ENCODE data around the gene GALK1.

The GALK1 gene

GRCh38 chr17:75753514-75754377 lies 11.2 kb downstream of the GALK1 start:
- H3K4me2 ChIP-seq (ENCODE audit: low read depth, low read length, poor library complexity, severe bottlenecking), result peak overlapping the region; percentile 52
- no peak for TF ChIP-seq EZH2phosphoT487 (conservative IDR thresholded peaks at IDR 0.05; ENCODE audit: low read length)
- TF ChIP-seq CTCF (IDR thresholded peaks at IDR 0.05; ENCODE audit: insufficient read depth, low read length, poor library complexity, severe bottlenecking), result peak; percentile 67

GRCh38 chr17:75752802-75753513 lies 12.0 kb downstream of the GALK1 start:
- TF ChIP-seq EZH2phosphoT487 (conservative IDR thresholded peaks at IDR 0.05; ENCODE audit: low read length) (no peak), CTCF (IDR thresholded peaks at IDR 0.05; ENCODE audit: insufficient read depth, low read length, poor library complexity, severe bottlenecking) (peak; percentile 35)
- no peaks in the 10 kb centered on the region for H3K79me2 ChIP-seq (ENCODE audit: insufficient read depth, low read length)
- H3F3A ChIP-seq (ENCODE audit: insufficient read depth), result peaks cover 4% of the 10 kb centered on the region; the same call in 1 of the 2 replicates
- no peaks in the 10 kb centered on the region for H3K27me3 ChIP-seq (ENCODE audit: low read length)
- no peaks in the 10 kb centered on the region for H3K9me2 ChIP-seq (replicated peaks; ENCODE audit: insufficient read depth, low read length)
- H3K4me3 ChIP-seq (ENCODE audit: insufficient read depth, low read length, poor library complexity, severe bottlenecking), result peak overlapping the region; percentile 36
- no peaks in the 10 kb centered on the region for H4K20me1 ChIP-seq (ENCODE audit: low read depth, low read length)
- H2AFZ ChIP-seq (ENCODE audit: low read depth, low read length, severe bottlenecking), result peak overlapping the region; percentile 64
- H3K4me2 ChIP-seq (ENCODE audit: low read depth, low read length, poor library complexity, severe bottlenecking), result peak overlapping the region; percentile 52
- peak overlapping the region; percentile 48 for H3K9ac ChIP-seq (ENCODE audit: low read length)
- no peaks in the 10 kb centered on the region for H3K9me3 ChIP-seq (ENCODE audit: insufficient read depth, low read length)
- H3K36me3 ChIP-seq (ENCODE audit: low read length), result no peaks in the 10 kb centered on the region
- no peak overlapping the region for H3K27ac ChIP-seq (ENCODE audit: low read depth, low read length)

More at GRCh38 chr17:75753514-75754377, 11.2 kb downstream of the GALK1 start:
- Histone ChIP-seq H3K27ac (ENCODE audit: low read depth, low read length) (no peak overlapping the region), H3K79me2 (ENCODE audit: insufficient read depth, low read length) (no peaks in the 10 kb centered on the region), H3K27me3 (ENCODE audit: low read length) (no peaks in the 10 kb centered on the region), H3K9ac (ENCODE audit: low read length) (peak overlapping the region; percentile 48), H3K9me3 (ENCODE audit: insufficient read depth, low read length) (no peaks in the 10 kb centered on the region), H4K20me1 (ENCODE audit: low read depth, low read length) (no peaks in the 10 kb centered on the region), H3F3A (ENCODE audit: insufficient read depth) (peaks cover 4% of the 10 kb centered on the region; the same call in 1 of the 2 replicates), H3K36me3 (ENCODE audit: low read length) (no peaks in the 10 kb centered on the region), H3K4me3 (ENCODE audit: insufficient read depth, low read length, poor library complexity, severe bottlenecking) (peak overlapping the region; percentile 36), H3K9me2 (replicated peaks; ENCODE audit: insufficient read depth, low read length) (no peaks in the 10 kb centered on the region), H2AFZ (ENCODE audit: low read depth, low read length, severe bottlenecking) (peak overlapping the region; percentile 64)

GRCh38 chr17:75752405-75752709 lies 12.6 kb downstream of the GALK1 start:
- H3K9me3 ChIP-seq (ENCODE audit: insufficient read depth, low read length), result no peaks in the 10 kb centered on the region
- H3K9ac ChIP-seq (ENCODE audit: low read length), result no peak overlapping the region
- H3F3A ChIP-seq (ENCODE audit: insufficient read depth), result peaks cover 4% of the 10 kb centered on the region; the same call in 1 of the 2 replicates
- no peaks in the 10 kb centered on the region for H3K27me3 ChIP-seq (ENCODE audit: low read length)
- no peak overlapping the region for H3K4me2 ChIP-seq (ENCODE audit: low read depth, low read length, poor library complexity, severe bottlenecking)
- H3K27ac ChIP-seq (ENCODE audit: low read depth, low read length), result no peak overlapping the region
- no peak overlapping the region for H2AFZ ChIP-seq (ENCODE audit: low read depth, low read length, severe bottlenecking)
- no peak for TF ChIP-seq EZH2phosphoT487 (conservative IDR thresholded peaks at IDR 0.05; ENCODE audit: low read length)
- TF ChIP-seq CTCF (IDR thresholded peaks at IDR 0.05; ENCODE audit: insufficient read depth, low read length, poor library complexity, severe bottlenecking), result no peak
- H3K4me3 ChIP-seq (ENCODE audit: insufficient read depth, low read length, poor library complexity, severe bottlenecking), result no peak overlapping the region
- H3K36me3 ChIP-seq (ENCODE audit: low read length), result no peaks in the 10 kb centered on the region
- no peaks in the 10 kb centered on the region for H4K20me1 ChIP-seq (ENCODE audit: low read depth, low read length)
- H3K79me2 ChIP-seq (ENCODE audit: insufficient read depth, low read length), result no peaks in the 10 kb centered on the region
- no peaks in the 10 kb centered on the region for H3K9me2 ChIP-seq (replicated peaks; ENCODE audit: insufficient read depth, low read length)

All from SU-DHL-6 (cell line).